Measurements from ENCODE around the gene RBM20. TPM values are rescaled to one million over a fixed set of nuclear protein-coding genes. Genes with fewer than 3 reads are reported as not detected.
A peak's percentile ranks its signal among the peaks of the same experiment; 100 is the strongest.

Gene RBM20
- total and polyA plus RNA-seq, 2 of the 13 experiments (the other 11 are each of a cell fraction or from before 2014, with no cell fraction given): 0.02 to 0.22 TPM

GRCh38 chr10:110852255-110852896 is 208.2 kb downstream of the RBM20 start (continued):
- TF ChIP-seq, protein P1, sequence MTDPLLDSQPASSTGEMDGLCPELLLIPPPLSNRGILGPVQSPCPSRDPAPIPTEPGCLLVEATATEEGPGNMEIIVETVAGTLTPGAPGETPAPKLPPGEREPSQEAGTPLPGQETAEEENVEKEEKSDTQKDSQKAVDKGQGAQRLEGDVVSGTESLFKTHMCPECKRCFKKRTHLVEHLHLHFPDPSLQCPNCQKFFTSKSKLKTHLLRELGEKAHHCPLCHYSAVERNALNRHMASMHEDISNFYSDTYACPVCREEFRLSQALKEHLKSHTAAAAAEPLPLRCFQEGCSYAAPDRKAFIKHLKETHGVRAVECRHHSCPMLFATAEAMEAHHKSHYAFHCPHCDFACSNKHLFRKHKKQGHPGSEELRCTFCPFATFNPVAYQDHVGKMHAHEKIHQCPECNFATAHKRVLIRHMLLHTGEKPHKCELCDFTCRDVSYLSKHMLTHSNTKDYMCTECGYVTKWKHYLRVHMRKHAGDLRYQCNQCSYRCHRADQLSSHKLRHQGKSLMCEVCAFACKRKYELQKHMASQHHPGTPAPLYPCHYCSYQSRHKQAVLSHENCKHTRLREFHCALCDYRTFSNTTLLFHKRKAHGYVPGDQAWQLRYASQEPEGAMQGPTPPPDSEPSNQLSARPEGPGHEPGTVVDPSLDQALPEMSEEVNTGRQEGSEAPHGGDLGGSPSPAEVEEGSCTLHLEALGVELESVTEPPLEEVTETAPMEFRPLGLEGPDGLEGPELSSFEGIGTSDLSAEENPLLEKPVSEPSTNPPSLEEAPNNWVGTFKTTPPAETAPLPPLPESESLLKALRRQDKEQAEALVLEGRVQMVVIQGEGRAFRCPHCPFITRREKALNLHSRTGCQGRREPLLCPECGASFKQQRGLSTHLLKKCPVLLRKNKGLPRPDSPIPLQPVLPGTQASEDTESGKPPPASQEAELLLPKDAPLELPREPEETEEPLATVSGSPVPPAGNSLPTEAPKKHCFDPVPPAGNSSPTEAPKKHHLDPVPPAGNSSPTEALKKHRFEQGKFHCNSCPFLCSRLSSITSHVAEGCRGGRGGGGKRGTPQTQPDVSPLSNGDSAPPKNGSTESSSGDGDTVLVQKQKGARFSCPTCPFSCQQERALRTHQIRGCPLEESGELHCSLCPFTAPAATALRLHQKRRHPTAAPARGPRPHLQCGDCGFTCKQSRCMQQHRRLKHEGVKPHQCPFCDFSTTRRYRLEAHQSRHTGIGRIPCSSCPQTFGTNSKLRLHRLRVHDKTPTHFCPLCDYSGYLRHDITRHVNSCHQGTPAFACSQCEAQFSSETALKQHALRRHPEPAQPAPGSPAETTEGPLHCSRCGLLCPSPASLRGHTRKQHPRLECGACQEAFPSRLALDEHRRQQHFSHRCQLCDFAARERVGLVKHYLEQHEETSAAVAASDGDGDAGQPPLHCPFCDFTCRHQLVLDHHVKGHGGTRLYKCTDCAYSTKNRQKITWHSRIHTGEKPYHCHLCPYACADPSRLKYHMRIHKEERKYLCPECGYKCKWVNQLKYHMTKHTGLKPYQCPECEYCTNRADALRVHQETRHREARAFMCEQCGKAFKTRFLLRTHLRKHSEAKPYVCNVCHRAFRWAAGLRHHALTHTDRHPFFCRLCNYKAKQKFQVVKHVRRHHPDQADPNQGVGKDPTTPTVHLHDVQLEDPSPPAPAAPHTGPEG (CRISPR knock-in tag; IDR thresholded peaks at IDR 0.05): no peak
- TF ChIP-seq SAP130 (CRISPR knock-in tag; IDR thresholded peaks at IDR 0.05; ENCODE audit: low read depth) (peak; percentile 92), RCOR2 (CRISPR knock-in tag; IDR thresholded peaks at IDR 0.05) (no peak), SPEN (CRISPR knock-in tag; IDR thresholded peaks at IDR 0.05; ENCODE audit: low read depth) (0 out of 2 replicates have a peak, but pooled peaks have one; percentile 32), ZNF44 (CRISPR knock-in tag; IDR thresholded peaks at IDR 0.05) (no peak), ZNF761 (CRISPR knock-in tag; conservative IDR thresholded peaks at IDR 0.05) (no peak), ZNF879 (CRISPR knock-in tag; IDR thresholded peaks at IDR 0.05) (no peak), GTF2F1 (IDR thresholded peaks at IDR 0.05; ENCODE audit: low read length) (no peak), TOPORS (CRISPR knock-in tag; IDR thresholded peaks at IDR 0.05) (no peak), FOSL2 (CRISPR knock-in tag; IDR thresholded peaks at IDR 0.05) (peak; percentile 91), ZNF460 (CRISPR knock-in tag; IDR thresholded peaks at IDR 0.05; ENCODE audit: borderline replicate concordance) (no peak), USF2 (IDR thresholded peaks at IDR 0.05; ENCODE audit: low read depth, low read length) (peak; percentile 67), USF2 (CRISPR knock-in tag; IDR thresholded peaks at IDR 0.05; ENCODE audit: borderline replicate concordance) (no peak), ZNF264 (CRISPR knock-in tag; IDR thresholded peaks at IDR 0.05) (no peak), PLSCR1 (CRISPR knock-in tag; IDR thresholded peaks at IDR 0.05; ENCODE audit: borderline replicate concordance) (no peak), ZNF563 (CRISPR knock-in tag; IDR thresholded peaks at IDR 0.05) (no peak), CBX2 (IDR thresholded peaks at IDR 0.05; ENCODE audit: low read depth, low read length) (no peak), CBX2 (CRISPR knock-in tag; IDR thresholded peaks at IDR 0.05; ENCODE audit: low read depth) (no peak), MED8 (CRISPR knock-in tag; IDR thresholded peaks at IDR 0.05; ENCODE audit: insufficient replicate concordance) (no peak)
- TF ChIP-seq, protein P2, sequence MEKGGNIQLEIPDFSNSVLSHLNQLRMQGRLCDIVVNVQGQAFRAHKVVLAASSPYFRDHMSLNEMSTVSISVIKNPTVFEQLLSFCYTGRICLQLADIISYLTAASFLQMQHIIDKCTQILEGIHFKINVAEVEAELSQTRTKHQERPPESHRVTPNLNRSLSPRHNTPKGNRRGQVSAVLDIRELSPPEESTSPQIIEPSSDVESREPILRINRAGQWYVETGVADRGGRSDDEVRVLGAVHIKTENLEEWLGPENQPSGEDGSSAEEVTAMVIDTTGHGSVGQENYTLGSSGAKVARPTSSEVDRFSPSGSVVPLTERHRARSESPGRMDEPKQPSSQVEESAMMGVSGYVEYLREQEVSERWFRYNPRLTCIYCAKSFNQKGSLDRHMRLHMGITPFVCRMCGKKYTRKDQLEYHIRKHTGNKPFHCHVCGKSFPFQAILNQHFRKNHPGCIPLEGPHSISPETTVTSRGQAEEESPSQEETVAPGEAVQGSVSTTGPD (CRISPR knock-in tag; IDR thresholded peaks at IDR 0.05): peak; percentile 47; the same call in 1 of the 2 replicates
- TF ChIP-seq, protein P3, sequence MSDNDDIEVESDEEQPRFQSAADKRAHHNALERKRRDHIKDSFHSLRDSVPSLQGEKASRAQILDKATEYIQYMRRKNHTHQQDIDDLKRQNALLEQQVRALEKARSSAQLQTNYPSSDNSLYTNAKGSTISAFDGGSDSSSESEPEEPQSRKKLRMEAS (IDR thresholded peaks at IDR 0.05): peak; percentile 57; the same call in 1 of the 2 replicates
